HepG2 (cell line): Measurements from ENCODE around the gene EXOC3L2.

Experiments
- CENPBD1 ChIP-seq: sonication (generic); formaldehyde crosslinking; IDR thresholded peaks from 2 replicates; pipeline ENCODE4 v1.8.0; 2022; ENCODE audit warnings: missing genetic modification reagents, low read depth, mild to moderate bottlenecking, borderline replicate concordance
- EP300 ChIP-seq, 3 experiments: sonication (generic) in 1 of 3; formaldehyde crosslinking in 1 of 3; IDR thresholded peaks; 2 replicates each; pipeline versions ENCODE4 v1.5.1 to v1.6.1; 2011 to 2020; ENCODE audit warnings: low read depth in 2 of 3, low read length in 2 of 3, borderline replicate concordance in 1 of 3, improper control_type of control experiment in 1 of 3, mild to moderate bottlenecking in 1 of 3, missing genetic modification reagents in 1 of 3, moderate library complexity in 1 of 3
- FOXJ3 ChIP-seq: sonication (generic); formaldehyde crosslinking; IDR thresholded peaks from 2 replicates; pipeline ENCODE4 v1.4.0; 2020; ENCODE audit warnings: missing genetic modification reagents, mild to moderate bottlenecking, borderline replicate concordance
- PHF8 ChIP-seq: sonication (generic); formaldehyde crosslinking; IDR thresholded peaks from 2 replicates; pipeline ENCODE4 v1.5.0; 2020; ENCODE audit warnings: missing genetic modification reagents
- PRMT3 ChIP-seq: sonication (generic); formaldehyde crosslinking; IDR thresholded peaks from 2 replicates; pipeline ENCODE4 v1.8.1; 2022; ENCODE audit warnings: low read depth, mild to moderate bottlenecking, moderate library complexity, missing genetic modification reagents, borderline replicate concordance
- SMC3 ChIP-seq: IDR thresholded peaks from 2 replicates; pipeline ENCODE4 v1.6.1; 2011; ENCODE audit warnings: low read length, improper control_type of control experiment
- SP1 ChIP-seq, 2 experiments: fragments of 450-650 bp in 1 of 2; sonication (generic) in 1 of 2; formaldehyde crosslinking in 1 of 2; IDR thresholded peaks; 2 replicates each; pipeline versions ENCODE4 v1.4.0 to v1.6.1; 2016 to 2020; ENCODE audit warnings: missing genetic modification reagents in 1 of 2
- ZBTB20 ChIP-seq: sonication (generic); formaldehyde crosslinking; IDR thresholded peaks from 2 replicates; pipeline ENCODE4 v1.8.1; 2023; ENCODE audit warnings: missing genetic modification reagents, low read depth, mild to moderate bottlenecking, borderline replicate concordance
- ZNF713 ChIP-seq: sonication (generic); formaldehyde crosslinking; IDR thresholded peaks from 2 replicates; pipeline ENCODE4 v1.4.0; 2020; ENCODE audit warnings: mild to moderate bottlenecking, missing genetic modification reagents
- ZNF766 ChIP-seq: sonication (generic); formaldehyde crosslinking; IDR thresholded peaks from 2 replicates; pipeline ENCODE4 v1.5.0; 2020; ENCODE audit warnings: missing genetic modification reagents, borderline replicate concordance
- ZNF777 ChIP-seq: sonication (generic); formaldehyde crosslinking; IDR thresholded peaks from 2 replicates; pipeline ENCODE4 v1.4.0; 2020; ENCODE audit warnings: missing genetic modification reagents
- ZNF780A ChIP-seq: sonication (generic); formaldehyde crosslinking; IDR thresholded peaks from 2 replicates; pipeline ENCODE4 v1.8.0; 2022; ENCODE audit warnings: mild to moderate bottlenecking, missing genetic modification reagents, moderate library complexity
- TF ChIP-seq, protein P1 (sequence below): sonication (generic); formaldehyde crosslinking; IDR thresholded peaks from 2 replicates; pipeline ENCODE4 v1.5.0; 2020; ENCODE audit warnings: mild to moderate bottlenecking, missing genetic modification reagents
- TF ChIP-seq, protein P2 (sequence below): IDR thresholded peaks from 2 replicates; pipeline ENCODE4 v1.6.1; 2016; ENCODE audit warnings: low read depth, control low read depth

DNA sequence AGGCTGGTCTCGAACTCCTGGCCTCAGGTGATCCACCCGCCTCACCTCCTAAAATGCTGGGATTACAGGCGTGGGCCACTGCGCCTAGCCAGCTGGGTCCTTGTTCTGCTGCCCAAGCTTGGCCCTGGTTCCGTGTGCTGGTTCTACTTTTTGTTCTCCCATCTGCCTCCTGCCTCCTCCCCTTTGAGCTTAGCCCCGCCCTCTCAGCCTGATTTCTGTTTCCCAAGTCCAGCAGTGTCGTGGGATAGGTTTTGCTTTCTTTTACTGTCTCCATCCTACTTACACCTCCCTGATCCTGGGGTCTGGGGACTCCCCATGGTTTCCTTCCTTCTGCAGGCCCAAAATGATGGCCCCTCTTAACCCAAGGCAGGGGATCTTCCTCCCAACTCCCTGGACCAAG is 64.3 kb downstream of the EXOC3L2 start:
- TF ChIP-seq SMC3 = no peak
- no peak for TF ChIP-seq ZNF777 (CRISPR knock-in tag)
- no peak for TF ChIP-seq PRMT3 (CRISPR knock-in tag)
- TF ChIP-seq, protein P1, sequence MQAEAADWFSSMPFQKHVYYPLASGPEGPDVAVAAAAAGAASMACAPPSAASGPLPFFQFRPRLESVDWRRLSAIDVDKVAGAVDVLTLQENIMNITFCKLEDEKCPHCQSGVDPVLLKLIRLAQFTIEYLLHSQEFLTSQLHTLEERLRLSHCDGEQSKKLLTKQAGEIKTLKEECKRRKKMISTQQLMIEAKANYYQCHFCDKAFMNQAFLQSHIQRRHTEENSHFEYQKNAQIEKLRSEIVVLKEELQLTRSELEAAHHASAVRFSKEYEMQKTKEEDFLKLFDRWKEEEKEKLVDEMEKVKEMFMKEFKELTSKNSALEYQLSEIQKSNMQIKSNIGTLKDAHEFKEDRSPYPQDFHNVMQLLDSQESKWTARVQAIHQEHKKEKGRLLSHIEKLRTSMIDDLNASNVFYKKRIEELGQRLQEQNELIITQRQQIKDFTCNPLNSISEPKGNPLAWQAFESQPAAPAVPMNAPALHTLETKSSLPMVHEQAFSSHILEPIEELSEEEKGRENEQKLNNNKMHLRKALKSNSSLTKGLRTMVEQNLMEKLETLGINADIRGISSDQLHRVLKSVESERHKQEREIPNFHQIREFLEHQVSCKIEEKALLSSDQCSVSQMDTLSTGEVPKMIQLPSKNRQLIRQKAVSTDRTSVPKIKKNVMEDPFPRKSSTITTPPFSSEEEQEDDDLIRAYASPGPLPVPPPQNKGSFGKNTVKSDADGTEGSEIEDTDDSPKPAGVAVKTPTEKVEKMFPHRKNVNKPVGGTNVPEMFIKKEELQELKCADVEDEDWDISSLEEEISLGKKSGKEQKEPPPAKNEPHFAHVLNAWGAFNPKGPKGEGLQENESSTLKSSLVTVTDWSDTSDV (CRISPR knock-in tag) = no peak
- no peak for TF ChIP-seq CENPBD1 (CRISPR knock-in tag)
- TF ChIP-seq ZNF766 (CRISPR knock-in tag) = no peak
- no peak for TF ChIP-seq EP300 (IDR thresholded peaks at IDR 0.05; ENCODE audit: low read depth in 2 of 2, low read length in 2 of 2)
- no peak for TF ChIP-seq EP300 (CRISPR knock-in tag; IDR thresholded peaks at IDR 0.05; ENCODE audit: borderline replicate concordance)
- TF ChIP-seq, protein P2, sequence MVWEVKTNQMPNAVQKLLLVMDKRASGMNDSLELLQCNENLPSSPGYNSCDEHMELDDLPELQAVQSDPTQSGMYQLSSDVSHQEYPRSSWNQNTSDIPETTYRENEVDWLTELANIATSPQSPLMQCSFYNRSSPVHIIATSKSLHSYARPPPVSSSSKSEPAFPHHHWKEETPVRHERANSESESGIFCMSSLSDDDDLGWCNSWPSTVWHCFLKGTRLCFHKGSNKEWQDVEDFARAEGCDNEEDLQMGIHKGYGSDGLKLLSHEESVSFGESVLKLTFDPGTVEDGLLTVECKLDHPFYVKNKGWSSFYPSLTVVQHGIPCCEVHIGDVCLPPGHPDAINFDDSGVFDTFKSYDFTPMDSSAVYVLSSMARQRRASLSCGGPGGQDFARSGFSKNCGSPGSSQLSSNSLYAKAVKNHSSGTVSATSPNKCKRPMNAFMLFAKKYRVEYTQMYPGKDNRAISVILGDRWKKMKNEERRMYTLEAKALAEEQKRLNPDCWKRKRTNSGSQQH (CRISPR knock-in tag) = no peak
- no peak for TF ChIP-seq PHF8 (CRISPR knock-in tag)
- TF ChIP-seq SP1 (IDR thresholded peaks at IDR 0.05) = no peak
- TF ChIP-seq SP1 (CRISPR knock-in tag; IDR thresholded peaks at IDR 0.05) = no peak
- TF ChIP-seq ZNF780A (CRISPR knock-in tag) = no peak
- no peak for TF ChIP-seq ZBTB20 (CRISPR knock-in tag)
- no peak for TF ChIP-seq FOXJ3 (CRISPR knock-in tag)
- no peak for TF ChIP-seq ZNF713 (CRISPR knock-in tag)
